GM18858 (cell line): ENCODE data around the gene NAV3.

Experiments used
- ATAC-seq: cut with Tn5 transposase; IDR thresholded peaks from one replicate; pipeline ENCODE4 v1.9.1; 2021; ENCODE audit not compliant: unreplicated experiment

Gene NAV3

DNA sequence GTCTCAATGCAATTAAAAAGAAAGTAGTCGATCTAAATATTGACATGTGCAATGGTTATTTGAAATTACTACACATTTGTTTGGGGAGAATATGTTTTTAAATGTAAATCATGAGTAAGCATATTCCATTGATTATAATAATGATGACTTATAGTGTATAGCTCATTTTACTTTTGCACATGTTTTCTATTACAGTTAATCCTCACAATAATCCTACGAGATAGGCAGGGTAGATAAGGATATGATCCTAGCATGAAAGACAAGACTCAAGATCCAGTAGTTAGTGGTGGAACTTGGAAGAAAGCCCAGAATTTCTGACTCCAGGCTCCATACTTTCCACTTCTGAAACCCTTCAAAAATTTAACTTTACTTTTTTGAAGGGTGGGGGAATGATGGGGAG, 94.0 kb downstream of the NAV3 start:
- no peak for ATAC-seq

DNA sequence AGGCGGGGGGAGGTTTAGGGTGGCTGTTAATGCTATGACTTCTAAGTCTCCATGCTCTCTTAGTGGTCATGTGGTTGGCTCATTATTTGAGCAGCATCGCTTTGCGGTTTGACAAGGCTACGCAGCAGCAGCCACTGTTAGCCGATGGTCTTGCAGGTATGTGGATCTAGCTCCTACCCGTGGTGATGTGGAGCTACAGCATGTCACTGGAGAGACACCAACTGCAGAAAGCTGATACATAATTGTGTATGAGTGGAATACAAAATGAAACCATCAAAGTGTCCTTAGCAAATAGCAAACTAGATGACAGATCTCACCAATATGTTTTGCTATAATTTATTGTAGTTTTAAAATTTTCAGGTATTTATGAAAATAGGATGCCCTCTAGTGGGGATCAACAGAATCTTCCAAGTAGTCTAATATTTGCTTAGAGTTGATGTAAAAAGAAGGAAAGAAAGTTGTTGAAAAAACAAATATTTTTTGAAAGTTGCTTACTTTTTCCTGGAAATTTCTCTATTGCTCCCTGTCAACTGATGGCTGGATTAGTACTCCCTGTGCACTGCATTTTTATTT, 94.9 kb downstream of the NAV3 start:
- ATAC-seq: peak; percentile 100

DNA sequence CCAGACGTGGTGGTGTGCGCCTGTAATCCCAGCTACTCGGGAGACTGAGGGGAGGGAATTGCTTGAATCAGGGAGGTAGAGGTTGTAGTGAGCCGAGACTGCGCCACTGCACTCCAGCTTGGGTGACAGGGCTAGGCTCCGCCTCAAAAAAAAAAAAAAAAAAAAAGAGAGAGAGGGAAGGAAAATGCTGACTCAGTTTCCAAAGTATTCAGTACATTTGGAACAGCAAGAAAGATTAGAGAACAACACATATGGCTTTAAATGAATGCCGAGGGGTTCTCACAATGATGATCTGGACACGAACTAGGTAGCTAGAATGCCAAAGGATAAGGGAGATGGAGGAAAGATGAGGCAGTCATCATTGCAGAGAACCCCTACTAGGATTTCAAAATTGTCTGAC, 97.4 kb downstream of the NAV3 start:
- ATAC-seq: no peak

DNA sequence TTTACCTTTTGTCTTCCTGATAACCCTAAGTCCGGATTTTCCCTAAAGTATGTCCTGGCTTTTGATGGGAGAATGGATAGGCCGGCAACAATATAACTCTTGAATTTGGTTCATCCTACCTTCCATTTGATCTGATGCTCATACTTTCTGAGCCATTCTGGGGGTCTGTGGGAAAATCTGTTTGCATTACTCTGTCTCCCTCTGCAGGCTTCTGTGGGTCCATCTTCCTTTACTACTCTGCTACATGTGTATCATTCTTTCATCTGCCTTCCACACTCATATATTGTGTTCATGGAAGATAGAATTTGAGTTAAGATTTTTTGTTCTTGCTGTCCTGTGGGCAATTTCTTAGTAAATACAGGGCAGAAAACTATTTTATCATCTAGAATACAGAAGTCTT, 101.5 kb downstream of the NAV3 start:
- ATAC-seq: no peak

DNA sequence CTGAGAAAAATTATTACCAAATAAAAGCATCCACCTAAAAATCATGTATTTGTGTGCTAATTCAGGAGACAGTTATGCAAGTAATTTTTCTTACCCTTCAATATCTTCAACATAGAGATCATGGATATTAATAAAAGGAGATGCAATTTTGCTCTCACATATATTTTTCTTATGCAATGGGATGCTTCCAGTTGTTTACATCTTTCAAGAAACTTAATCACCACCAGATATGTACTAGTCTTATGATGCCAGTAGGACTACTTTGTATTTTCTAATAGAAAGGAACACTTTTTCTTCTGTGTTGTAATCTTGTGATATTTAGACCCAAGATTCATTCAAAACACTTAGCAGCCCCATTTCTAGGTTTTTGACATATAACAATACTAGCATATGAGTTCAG, 107.6 kb downstream of the NAV3 start:
- no peak for ATAC-seq

DNA sequence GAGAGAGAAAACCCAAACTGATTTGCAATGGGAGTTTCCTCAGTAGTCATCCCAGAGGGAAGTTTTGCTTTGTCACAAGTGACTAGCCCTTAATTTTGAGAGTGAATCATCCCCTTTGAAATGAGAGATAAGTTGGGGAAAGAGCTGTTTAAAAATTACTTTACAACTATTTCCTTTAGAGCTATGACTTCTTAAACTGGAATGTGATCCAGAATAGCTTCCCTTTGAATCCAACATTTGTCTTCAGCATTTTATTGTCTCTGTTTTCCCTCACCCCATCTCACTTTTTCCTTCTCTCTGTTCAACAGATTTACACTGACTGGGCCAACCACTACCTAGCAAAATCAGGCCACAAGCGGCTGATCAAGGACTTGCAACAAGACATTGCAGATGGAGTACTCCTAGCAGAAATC, 109.3 kb downstream of the NAV3 start:
- ATAC-seq: no peak

DNA sequence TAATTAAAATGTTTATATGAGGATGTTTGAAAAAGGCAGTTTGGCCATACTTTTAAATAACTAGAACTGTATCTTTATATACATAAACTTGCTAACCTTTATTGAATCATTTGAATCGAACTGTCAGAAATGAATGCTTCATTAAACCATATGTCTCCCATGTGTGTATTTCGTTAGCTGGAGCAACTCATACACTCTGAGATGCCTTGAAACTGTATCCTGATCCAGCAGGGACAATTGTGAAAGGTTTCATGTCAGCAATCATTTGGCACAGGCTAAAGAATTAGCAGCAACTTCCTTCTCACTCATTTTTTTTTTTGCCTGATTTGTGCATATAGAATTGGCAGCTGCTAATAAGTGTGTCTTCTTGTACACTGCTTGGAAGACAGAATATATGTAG, 109.9 kb downstream of the NAV3 start:
- no peak for ATAC-seq

DNA sequence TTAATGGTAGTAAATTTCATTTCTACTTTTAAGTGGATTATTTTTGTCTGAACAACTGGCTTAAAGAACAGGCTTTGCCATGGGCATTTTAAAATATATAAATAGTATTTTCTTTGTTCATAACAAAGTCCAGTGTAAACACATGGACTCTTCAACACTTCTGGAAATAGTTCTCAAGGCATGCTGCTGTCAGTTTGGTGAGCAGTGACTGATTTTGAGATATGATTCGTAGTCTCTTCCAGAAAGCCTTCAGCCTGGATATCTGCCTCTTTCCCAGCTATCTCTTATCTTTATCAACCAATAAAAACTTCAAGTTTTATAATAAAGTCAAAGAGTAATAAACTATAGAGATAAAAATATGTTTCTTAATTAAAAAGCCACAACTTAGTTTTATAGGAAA, 110.7 kb downstream of the NAV3 start:
- ATAC-seq: no peak

DNA sequence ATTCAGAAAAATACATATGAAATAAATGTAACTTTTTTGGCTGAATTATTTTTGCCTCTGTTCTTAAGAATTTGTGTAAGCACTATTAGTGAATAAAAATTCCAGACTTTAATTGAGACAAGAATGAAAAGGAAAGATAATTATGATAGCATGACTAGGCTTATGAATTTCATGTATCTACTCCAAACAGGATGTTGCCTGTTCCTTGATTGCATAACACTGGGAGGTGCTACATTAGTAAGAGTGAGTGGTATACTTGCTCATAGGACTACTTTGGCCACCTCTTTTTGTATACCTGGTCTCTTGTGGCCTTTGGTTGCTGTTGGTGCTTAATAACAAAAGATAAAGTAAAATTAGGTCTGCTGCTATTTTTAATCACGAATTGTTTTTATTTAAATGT, 112.8 kb downstream of the NAV3 start:
- no peak for ATAC-seq

DNA sequence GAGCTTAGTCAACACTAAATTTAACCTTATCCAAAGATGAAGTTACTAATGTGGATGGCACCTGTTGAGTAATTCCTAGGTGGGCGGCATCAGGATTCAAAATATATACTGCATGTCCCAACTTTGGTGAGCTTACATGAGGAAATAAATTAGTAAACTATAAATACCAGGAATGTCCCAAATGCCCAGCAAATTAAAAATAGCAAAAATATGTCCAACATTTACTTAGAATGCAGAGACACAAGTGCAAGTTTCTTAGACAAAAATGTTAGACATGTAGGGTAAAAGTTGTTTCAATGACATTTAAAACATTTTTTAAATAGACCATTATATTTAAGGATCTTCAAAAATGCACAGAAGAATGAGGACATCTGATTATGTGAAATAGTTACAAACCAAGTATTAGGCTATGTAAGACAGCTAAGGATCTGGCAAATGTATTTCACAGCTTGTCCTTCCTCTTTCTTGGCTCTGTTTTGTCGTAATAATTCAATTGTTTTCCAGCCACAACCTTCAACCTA, 115.9 kb downstream of the NAV3 start:
- no peak for ATAC-seq

DNA sequence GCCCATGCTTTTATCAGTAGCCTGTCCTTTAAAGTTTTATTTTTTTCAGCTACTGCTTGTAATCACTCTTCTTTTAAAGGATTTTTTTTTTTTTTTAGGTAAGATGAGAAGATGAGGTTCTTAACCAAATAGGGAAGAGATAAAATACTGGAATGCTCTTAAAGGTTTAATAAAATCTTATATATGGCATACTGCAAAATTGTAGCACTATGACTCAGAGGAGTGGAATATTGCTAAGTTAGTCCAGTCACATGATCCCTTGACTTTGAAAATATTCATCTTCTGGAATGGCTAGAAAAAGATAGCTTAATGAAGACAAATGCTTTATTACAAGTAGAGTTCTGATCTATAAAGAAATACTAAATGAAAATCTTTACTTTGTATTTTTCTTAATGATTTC, 116.6 kb downstream of the NAV3 start:
- ATAC-seq: no peak

DNA sequence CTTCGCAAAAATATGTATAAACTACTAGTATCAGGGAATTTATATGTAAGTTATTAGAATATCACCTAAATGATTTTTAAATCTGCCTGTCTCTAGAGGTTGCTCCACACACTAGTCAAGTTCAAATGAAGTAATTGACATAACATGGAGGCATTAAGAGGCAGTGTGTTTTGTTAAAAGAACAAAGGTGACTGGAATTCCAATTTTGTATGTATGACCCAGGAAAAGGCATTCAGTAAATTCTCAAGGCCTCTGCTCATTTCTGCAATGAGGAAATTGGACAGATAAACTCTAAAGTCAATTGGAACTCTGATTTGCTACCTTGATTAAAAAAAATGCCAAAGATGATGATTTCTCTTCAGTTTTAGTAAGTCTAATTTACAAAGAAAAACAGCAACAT, 117.1 kb downstream of the NAV3 start:
- no peak for ATAC-seq

DNA sequence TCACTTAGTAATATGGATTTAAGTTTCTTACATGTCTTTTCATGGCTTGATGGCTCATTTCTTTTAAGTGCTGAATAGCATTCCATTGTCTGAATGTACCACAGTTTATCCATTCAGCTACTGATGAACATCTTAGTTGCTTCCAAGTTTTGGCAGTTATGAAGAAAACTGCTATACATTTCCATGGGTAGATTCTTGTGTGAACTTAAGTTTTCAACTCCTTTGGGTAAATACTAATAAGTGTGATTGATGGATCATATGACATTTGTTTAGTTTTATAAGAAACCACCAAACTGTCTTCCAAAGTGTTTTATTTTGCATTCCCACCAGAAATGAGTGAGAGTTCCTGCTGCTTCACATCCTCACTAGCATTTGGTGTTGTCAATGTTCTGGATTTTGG, 119.2 kb downstream of the NAV3 start:
- no peak for ATAC-seq

DNA sequence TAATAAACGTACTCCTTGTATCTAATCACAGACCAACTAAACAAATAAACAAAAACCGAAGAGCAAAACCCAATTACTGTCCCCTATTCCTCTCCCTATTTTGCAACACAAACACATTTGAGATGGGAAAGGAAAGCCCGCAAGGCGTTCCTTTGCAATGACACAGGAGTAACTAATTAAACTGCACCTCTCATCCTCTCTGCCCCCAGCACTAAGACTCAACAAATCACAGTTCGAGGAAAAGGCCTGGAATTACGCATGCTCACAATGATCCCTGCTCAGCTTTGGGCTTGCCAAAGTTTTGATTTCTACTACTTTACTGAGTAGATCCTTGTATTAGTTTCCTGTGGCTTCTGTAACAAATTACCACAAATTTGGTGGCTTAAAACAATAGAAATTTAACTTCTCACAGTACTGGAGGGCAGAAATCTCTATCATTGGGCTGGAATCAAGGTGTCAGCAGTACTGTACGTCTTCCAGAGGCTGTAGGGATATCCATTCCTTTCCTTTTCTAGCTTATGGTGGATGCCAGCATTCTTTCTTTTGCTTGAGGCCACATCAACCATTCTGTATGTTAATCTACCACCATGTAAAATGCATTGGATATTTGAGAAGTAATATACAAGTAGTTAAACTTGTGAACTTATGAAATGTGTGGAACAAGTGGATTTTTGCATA, 123.0 kb downstream of the NAV3 start:
- no peak for ATAC-seq

DNA sequence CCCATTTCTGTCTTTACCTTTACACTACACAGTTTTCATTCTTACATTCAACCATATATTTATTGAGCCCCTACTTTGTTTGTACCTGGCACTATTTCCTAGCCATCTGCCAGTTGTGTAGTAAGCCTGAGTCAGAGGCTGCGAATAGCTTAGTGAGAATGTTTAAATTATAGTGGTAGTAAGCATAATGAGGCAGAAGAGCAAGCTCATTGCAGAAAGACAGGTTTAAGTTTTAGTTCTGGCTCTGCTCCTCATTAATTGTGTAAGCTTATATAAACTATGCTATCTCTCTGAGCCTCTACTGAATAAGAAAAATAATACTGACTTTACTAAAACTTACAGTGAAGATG, 123.5 kb downstream of the NAV3 start:
- no peak for ATAC-seq

DNA sequence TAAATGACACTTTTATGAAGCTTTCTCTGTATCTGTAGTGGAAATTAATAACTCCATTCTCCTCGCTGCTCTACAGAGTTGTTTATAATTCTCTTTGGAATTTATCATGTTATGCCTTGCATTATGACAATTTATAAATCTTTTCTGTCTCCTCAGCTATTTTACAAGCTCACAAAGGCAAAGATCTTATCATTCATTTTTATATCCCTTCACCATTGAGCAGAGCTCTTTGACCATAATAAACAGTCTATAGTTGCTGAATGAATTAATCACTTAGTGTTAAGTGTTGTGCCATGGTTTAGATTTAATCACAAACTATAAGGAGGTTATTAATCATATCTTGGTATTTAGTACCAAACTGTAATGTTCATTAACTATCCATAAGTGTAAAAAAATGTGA, 126.4 kb downstream of the NAV3 start:
- no peak for ATAC-seq

DNA sequence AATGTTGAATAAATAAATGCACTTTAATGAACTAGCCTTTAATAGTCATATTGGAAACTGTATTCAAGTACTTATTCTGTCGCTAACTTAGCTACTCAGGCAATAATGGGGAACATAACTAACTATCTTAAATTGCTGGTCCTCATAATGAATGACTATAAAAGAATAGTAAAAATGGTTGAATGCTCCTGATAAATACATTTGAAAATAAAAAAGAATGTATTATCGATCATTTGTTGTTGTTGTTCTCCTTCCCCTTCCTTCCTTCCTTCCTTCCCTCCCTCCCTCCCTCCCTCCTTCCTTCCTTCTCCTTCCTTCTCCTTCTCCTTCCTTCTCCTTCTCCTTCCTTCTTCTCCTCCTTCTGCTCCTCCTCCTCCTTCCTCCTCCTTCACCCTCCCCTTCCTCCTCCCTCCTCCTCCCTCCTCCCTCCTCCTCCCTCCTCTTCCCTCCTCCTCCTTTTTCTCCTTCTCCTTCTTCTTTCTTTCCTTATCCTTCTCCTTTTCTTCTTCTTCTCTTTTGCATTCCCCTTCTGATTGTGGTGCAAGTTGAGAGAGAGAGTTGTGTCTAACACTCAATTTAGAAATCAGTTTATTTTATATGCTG, 133.0 kb downstream of the NAV3 start:
- no peak for ATAC-seq

DNA sequence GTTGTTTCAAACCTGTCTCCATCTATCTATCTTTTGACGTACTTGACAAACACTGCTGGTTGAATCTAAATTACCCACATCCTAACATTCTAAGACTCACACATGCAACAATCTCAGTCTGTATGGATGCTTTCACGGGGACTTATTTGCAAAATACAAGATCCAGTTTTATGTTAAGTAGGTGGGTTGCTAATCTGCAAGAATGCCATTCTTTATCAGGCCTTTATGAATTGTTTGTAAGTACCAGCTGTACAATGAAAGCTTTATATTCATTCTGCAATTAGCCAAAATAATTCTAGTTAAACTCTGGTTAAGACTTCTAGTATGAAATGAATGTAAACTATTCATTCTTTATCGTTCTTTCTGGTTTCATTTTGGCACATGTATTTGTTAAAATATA, 135.1 kb downstream of the NAV3 start:
- no peak for ATAC-seq

DNA sequence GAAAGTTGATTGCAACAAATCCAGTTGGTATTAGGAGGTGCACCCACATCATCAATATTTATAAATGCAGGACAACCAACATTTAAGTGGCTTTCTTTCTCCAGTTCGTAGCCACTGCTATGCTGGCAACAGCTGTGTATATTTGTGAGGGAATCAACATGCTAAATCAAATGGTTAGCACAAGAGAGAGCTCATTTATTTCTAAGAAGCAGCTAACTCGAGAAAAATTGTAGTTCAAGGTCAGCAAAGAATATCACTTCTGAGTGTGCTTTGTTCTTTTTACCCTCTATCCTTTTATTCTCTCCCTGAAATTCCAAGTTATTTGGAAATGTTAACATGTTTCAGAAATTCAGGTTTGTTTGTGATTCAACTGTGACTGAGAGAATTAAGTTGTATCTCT, 137.3 kb downstream of the NAV3 start:
- ATAC-seq: no peak

DNA sequence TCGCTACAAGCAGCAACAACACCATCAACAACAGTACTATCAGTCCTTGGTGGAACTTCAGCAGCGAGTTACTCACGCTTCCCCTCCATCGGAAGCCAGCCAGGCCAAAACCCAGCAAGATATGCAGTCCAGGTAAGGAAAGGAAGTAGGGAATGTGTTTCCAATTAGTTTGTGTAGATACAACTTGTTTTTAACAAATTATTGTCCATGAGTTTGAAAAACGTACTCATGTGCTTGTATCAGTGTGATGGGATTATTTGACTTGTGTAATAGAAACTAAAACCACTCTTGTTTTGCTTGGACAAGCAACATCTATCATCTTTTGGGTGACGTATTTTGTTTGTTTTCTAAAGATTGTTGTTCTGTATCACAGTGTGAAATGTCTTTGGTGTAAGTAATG, 137.9 kb downstream of the NAV3 start:
- no peak for ATAC-seq

DNA sequence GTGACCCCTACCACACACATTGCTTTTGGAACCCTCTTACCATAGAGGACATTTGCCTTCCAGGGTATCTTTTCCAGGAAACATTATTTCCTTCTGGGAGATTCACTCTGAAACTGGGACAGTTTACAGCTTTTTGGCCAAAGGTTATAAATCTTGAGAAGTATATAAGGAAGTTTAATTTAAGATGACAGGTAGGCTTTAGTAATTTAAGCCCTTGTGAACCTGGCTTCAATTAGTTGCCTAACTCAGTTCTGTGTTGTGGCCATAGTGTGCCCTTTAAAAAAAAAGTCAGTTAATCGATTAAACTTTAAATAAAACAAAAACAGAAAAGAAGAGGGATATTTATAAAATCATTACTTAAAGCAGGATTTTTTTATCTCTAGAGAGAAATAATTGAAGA, 142.9 kb downstream of the NAV3 start:
- no peak for ATAC-seq

DNA sequence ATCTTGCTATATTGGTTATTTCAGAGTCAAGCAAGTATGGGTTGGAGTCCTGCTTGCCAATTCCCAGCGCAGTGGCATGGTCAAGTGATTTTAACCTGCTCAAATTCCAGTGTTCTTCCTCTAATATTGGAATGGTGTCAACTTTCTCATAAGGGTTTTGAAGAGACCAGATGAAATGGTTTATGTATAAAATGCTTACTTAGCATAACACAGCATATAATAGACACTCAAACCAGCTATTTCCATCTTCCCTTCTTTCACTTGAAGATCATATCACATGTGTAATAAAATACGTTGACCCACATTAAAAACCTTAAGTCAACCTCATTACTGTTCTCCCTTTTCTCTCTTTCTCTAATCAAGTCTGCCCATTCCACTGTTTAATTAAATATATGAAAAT, 144.0 kb downstream of the NAV3 start:
- ATAC-seq: no peak
